Suprapubic skin (tissue), 4 donors: ENCODE data around the gene LTBP4.

Experiments used
- EP300 ChIP-seq: sonication (generic); formaldehyde crosslinking; IDR thresholded peaks from one replicate; pipeline ENCODE4 v1.6.1; 2017; ENCODE audit warnings: antibody characterized with exemption
- POLR2A ChIP-seq, 2 donors: fragments of 450-650 bp; IDR thresholded peaks; one replicate each; pipeline ENCODE4 v1.6.1; 2017; ENCODE audit warnings: antibody characterized with exemption in 2 of 2, mild to moderate bottlenecking in 2 of 2, moderate library complexity in 2 of 2
- POLR2AphosphoS5 ChIP-seq, 3 donors: sonication (generic); formaldehyde crosslinking; IDR thresholded peaks; one replicate each; pipeline ENCODE4 v1.6.1; 2017; ENCODE audit warnings: antibody characterized with exemption in 3 of 3
- TF ChIP-seq, protein P1 (sequence below), 2 donors: fragments of 200-600 bp in 1 of 2; fragments of 450-650 bp in 1 of 2; sonication (generic) in 1 of 2; IDR thresholded peaks; one replicate each; pipeline ENCODE4 v1.5.1; 2016 to 2019; ENCODE audit warnings: antibody characterized with exemption in 2 of 2, mild to moderate bottlenecking in 1 of 2, moderate library complexity in 1 of 2

DNA sequence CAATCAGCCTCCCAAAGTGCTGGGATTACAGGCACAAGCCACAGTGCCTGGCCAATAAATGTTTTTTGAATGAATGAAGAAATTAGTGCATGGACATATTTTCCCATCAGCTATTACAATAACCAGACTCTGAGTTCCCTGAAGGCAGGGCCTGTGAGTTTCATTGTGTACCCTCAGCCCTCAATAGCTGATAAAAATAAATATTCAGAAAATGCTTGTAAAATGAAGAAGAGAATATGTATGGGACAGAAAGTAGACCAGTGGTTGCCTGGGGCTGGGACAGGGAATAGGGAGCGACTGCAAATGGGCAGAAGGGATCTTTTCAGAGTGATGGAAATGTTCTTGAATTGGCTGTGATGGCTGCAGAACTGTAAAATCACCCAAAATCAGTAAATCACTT lies 60.4 kb downstream of the LTBP4 start:
- no peak for TF ChIP-seq POLR2A (IDR thresholded peaks at IDR 0.05)
- TF ChIP-seq, protein P1, sequence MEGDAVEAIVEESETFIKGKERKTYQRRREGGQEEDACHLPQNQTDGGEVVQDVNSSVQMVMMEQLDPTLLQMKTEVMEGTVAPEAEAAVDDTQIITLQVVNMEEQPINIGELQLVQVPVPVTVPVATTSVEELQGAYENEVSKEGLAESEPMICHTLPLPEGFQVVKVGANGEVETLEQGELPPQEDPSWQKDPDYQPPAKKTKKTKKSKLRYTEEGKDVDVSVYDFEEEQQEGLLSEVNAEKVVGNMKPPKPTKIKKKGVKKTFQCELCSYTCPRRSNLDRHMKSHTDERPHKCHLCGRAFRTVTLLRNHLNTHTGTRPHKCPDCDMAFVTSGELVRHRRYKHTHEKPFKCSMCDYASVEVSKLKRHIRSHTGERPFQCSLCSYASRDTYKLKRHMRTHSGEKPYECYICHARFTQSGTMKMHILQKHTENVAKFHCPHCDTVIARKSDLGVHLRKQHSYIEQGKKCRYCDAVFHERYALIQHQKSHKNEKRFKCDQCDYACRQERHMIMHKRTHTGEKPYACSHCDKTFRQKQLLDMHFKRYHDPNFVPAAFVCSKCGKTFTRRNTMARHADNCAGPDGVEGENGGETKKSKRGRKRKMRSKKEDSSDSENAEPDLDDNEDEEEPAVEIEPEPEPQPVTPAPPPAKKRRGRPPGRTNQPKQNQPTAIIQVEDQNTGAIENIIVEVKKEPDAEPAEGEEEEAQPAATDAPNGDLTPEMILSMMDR (IDR thresholded peaks at IDR 0.05) = no peak
- TF ChIP-seq POLR2AphosphoS5 (IDR thresholded peaks at IDR 0.05) = no peak
- no peak for TF ChIP-seq EP300
